GM12878 (cell line): ENCODE results near the gene SPHK1. TPM values are rescaled to one million over a fixed set of nuclear protein-coding genes. Genes with fewer than 3 reads are reported as not detected.
A peak's percentile ranks its signal among the peaks of the same experiment; 100 is the strongest.

Experiments
- ATAC-seq: fragments of 200-7000 bp; cut with Tn5 transposase; 3 replicates; pipeline ENCODE4 v1.9.1; 2020; ENCODE audit warnings: mild to moderate bottlenecking, moderate library complexity
- BruUV-seq: library from RNA; stranded (reverse); fragments of 400-500 nt; replicated peaks from 2 replicates; lab custom pipeline; 2021; lab: Mats Ljungman, UMichigan
- CTCF ChIA-PET: fragments of 300-600 bp; sonication (Branson Sonifier 250); formaldehyde crosslinking; extraction: SDS; loops from one replicate; lab custom pipeline; 2021; ENCODE audit warnings: inconsistent platforms; lab: Yijun Ruan, JAX
- POLR2A ChIA-PET: fragments of 350-600 bp; formaldehyde crosslinking; extraction: SDS; loops from one replicate; lab custom pipeline; 2021; ENCODE audit warnings: inconsistent platforms; lab: Charles Lee
- RAD21 ChIA-PET: fragments of 300-600 bp; sonication (Branson Sonifier 250); formaldehyde crosslinking; loops from one replicate; lab custom pipeline; 2023; ENCODE audit warnings: antibody characterized with exemption; ENCODE audit not compliant: unreplicated experiment; lab: Charles Lee
- SMC1A ChIA-PET: fragments of 300-600 bp; sonication (Branson Sonifier 250); formaldehyde crosslinking; loops from one replicate; lab custom pipeline; 2023; ENCODE audit not compliant: unreplicated experiment, uncharacterized antibody; lab: Charles Lee
- DNase-seq: peaks from one replicate; pipeline ENCODE4 v3.0.0-alpha.2; 2011; ENCODE audit warnings: low read depth, low spot score
- FAIRE-seq: peaks from 3 replicates; lab custom pipeline; 2011; peaks lifted over from hg19 to GRCh38; lab: Jason Lieb, UNC
- H2AFZ ChIP-seq: 2 replicates; pipeline ENCODE4 v1.6.0; 2011; ENCODE audit warnings: low read depth, low read length, control low read depth; ENCODE audit not compliant: control insufficient read depth
- H3K27ac ChIP-seq: 2 replicates; pipeline ENCODE4 v1.5.1; 2011; ENCODE audit warnings: control low read depth; ENCODE audit not compliant: control insufficient read depth, insufficient read depth
- H3K27me3 ChIP-seq, 2 experiments: replicated peaks in 1 of 2; 2 replicates each; pipeline versions ENCODE4 v1.6.0 to v1.6.1; 2011; ENCODE audit warnings: low read length in 1 of 2; ENCODE audit not compliant: control insufficient read depth in 2 of 2, insufficient read depth in 2 of 2
- H3K36me3 ChIP-seq, 2 experiments: 2 replicates each; pipeline ENCODE4 v1.5.1; 2011; ENCODE audit warnings: low read length in 1 of 2; ENCODE audit not compliant: control insufficient read depth in 2 of 2, insufficient read depth in 2 of 2
- H3K4me1 ChIP-seq: 2 replicates; pipeline ENCODE4 v1.6.1; 2011; ENCODE audit warnings: mild to moderate bottlenecking, low read length, moderate library complexity, mixed read lengths; ENCODE audit not compliant: control insufficient read depth, insufficient read depth
- H3K4me2 ChIP-seq: 2 replicates; pipeline ENCODE4 v1.6.0; 2011; ENCODE audit warnings: control low read depth; ENCODE audit not compliant: control insufficient read depth, insufficient read depth
- H3K4me3 ChIP-seq: fragments of 200-600 bp; sonication (generic); 2 replicates; pipeline ENCODE4 v1.5.1; 2016
- H3K79me2 ChIP-seq: 2 replicates; pipeline ENCODE4 v1.6.0; 2011; ENCODE audit warnings: low read length; ENCODE audit not compliant: control insufficient read depth, insufficient read depth
- H3K9ac ChIP-seq: 2 replicates; pipeline ENCODE4 v1.8.0; 2011; ENCODE audit warnings: low read length, control low read depth, mixed read lengths; ENCODE audit not compliant: control insufficient read depth, insufficient read depth
- H3K9me3 ChIP-seq: replicated peaks from 3 replicates; pipeline ENCODE4 v1.5.1; 2011; ENCODE audit warnings: mild to moderate bottlenecking, low read length; ENCODE audit not compliant: control insufficient read depth, insufficient read depth
- H4K20me1 ChIP-seq: 2 replicates; pipeline ENCODE4 v1.6.0; 2011; ENCODE audit not compliant: control insufficient read depth, insufficient read depth
- BCL11A ChIP-seq: IDR thresholded peaks from 2 replicates; pipeline ENCODE4 v1.6.1; 2011; ENCODE audit warnings: low read depth, low read length
- BMI1 ChIP-seq: fragments of 450-650 bp; IDR thresholded peaks from 2 replicates; pipeline ENCODE4 v1.6.1; 2016; ENCODE audit warnings: mild to moderate bottlenecking, moderate library complexity, borderline replicate concordance
- E4F1 ChIP-seq: fragments of 450-650 bp; IDR thresholded peaks from 2 replicates; pipeline ENCODE4 v1.6.1; 2018; ENCODE audit warnings: borderline replicate concordance, mild to moderate bottlenecking; ENCODE audit not compliant: partially characterized antibody
- EED ChIP-seq: sonication (generic); IDR thresholded peaks from 2 replicates; pipeline ENCODE4 v1.6.1; 2016; ENCODE audit warnings: antibody characterized with exemption, low read depth
- ESRRA ChIP-seq: IDR thresholded peaks from 2 replicates; pipeline ENCODE4 v1.6.1; 2012; ENCODE audit warnings: mild to moderate bottlenecking, low read length, improper control_type of control experiment
- EZH2 ChIP-seq: IDR thresholded peaks from 2 replicates; pipeline ENCODE4 v1.6.1; 2012; ENCODE audit warnings: low read depth, mild to moderate bottlenecking, control low read depth, inconsistent platforms, low read length, borderline replicate concordance; ENCODE audit not compliant: control insufficient read depth
- FOXK2 ChIP-seq: fragments of 450-650 bp; IDR thresholded peaks from 2 replicates; pipeline ENCODE4 v1.6.1; 2017; ENCODE audit warnings: mild to moderate bottlenecking, moderate library complexity
- NBN ChIP-seq: fragments of 450-650 bp; IDR thresholded peaks from 2 replicates; pipeline ENCODE4 v1.6.1; 2016
- NFYB ChIP-seq: IDR thresholded peaks from 2 replicates; pipeline ENCODE4 v1.6.1; 2011; ENCODE audit warnings: low read depth, mild to moderate bottlenecking, low read length, improper control_type of control experiment, moderate library complexity; ENCODE audit not compliant: insufficient read depth
- PML ChIP-seq: IDR thresholded peaks from 2 replicates; pipeline ENCODE4 v1.6.1; 2012; ENCODE audit warnings: low read length, inconsistent platforms
- POLR2AphosphoS2 ChIP-seq: IDR thresholded peaks from 2 replicates; pipeline ENCODE4 v1.6.1; 2011; ENCODE audit warnings: low read depth, mild to moderate bottlenecking, low read length, improper control_type of control experiment, moderate library complexity
- RAD21 ChIP-seq: IDR thresholded peaks from 2 replicates; pipeline ENCODE4 v1.6.1; 2011; ENCODE audit warnings: mild to moderate bottlenecking, low read depth, low read length, moderate library complexity; ENCODE audit not compliant: insufficient read depth
- TAF1 ChIP-seq: IDR thresholded peaks from 2 replicates; pipeline ENCODE4 v1.6.1; 2011; ENCODE audit warnings: mild to moderate bottlenecking, low read depth, low read length, borderline replicate concordance
- TARDBP ChIP-seq: IDR thresholded peaks from 2 replicates; pipeline ENCODE4 v1.6.1; 2016; ENCODE audit warnings: borderline replicate concordance
- TCF12 ChIP-seq: IDR thresholded peaks from 2 replicates; pipeline ENCODE4 v1.6.1; 2011; ENCODE audit warnings: low read depth, mild to moderate bottlenecking, low read length
- WRNIP1 ChIP-seq: IDR thresholded peaks from 2 replicates; pipeline ENCODE4 v1.6.1; 2011; ENCODE audit warnings: low read depth, low read length, improper control_type of control experiment, borderline replicate concordance
- YBX1 ChIP-seq: fragments of 450-650 bp; IDR thresholded peaks from 2 replicates; pipeline ENCODE4 v1.6.1; 2016; ENCODE audit warnings: antibody characterized with exemption
- YY1 ChIP-seq: IDR thresholded peaks from 2 replicates; pipeline ENCODE4 v1.6.1; 2011; ENCODE audit warnings: low read depth, mild to moderate bottlenecking, low read length
- ZNF24 ChIP-seq: fragments of 450-650 bp; IDR thresholded peaks from 2 replicates; pipeline ENCODE4 v1.6.1; 2017; ENCODE audit warnings: antibody characterized with exemption, mild to moderate bottlenecking
- WGBS: methylation state at CpG from one replicate; pipeline ENCODE4 v1.1.6; 2016; ENCODE audit warnings: low lambda C conversion rate; ENCODE audit not compliant: insufficient replicate concordance, insufficient coverage; ENCODE audit errors: missing lambda C conversion rate; 5-methylcytosine and 5-hydroxymethylcytosine counted together
- in situ Hi-C: fragments of 300-500 bp; cut with MboI; formaldehyde crosslinking; loops from 9 replicates; pipeline ENCODE4 v1.14.3; 2018; ENCODE audit warnings: mixed read lengths
- intact Hi-C: fragments of 100-400 bp; cut with micrococcal nuclease; formaldehyde crosslinking; loops from one replicate; pipeline ENCODE4 v1.14.2; 2022; ENCODE audit not compliant: unreplicated experiment
- polyA plus RNA-seq, 11 experiments: library from polyadenylated mRNA; depleted of rRNA in 4 of 11; unstranded in 6 of 11; stranded (reverse) in 5 of 11; fragments of >200 nt; fragmentation: Nextera tagmentation in 4 of 11; fragmentation: Illumina TruSeq in 1 of 11; extraction: Ambion mirVana in 4 of 11; extraction: Trizol in 1 of 11; gene quantifications; 1 replicate in 1 of 11; 2 replicates in 10 of 11; pipeline versions ENCODE4 v1.2.1 to v1.2.3, GENCODE V29; 2011 to 2016; ENCODE audit warnings: inconsistent platforms in 2 of 11, missing spikeins in 2 of 11, low read depth in 1 of 11
- total RNA-seq, 4 experiments: library from RNA; depleted of rRNA in 3 of 4; stranded (reverse); fragments of >200 nt in 3 of 4; fragmentation: Illumina TruSeq in 1 of 4; extraction: Trizol in 1 of 4; gene quantifications; 2 replicates each; pipeline versions ENCODE4 v1.2.1 to v1.2.3, GENCODE V29; 2013 to 2021
- TF ChIP-seq, protein P1 (sequence below), 3 experiments: IDR thresholded peaks in 2 of 3; conservative IDR thresholded peaks in 1 of 3; 2 replicates each; pipeline ENCODE4 v1.5.1; 2011; ENCODE audit warnings: low read depth in 3 of 3, low read length in 3 of 3, mild to moderate bottlenecking in 3 of 3, control low read depth in 2 of 3, moderate library complexity in 2 of 3, inconsistent platforms in 1 of 3, mixed read lengths in 1 of 3; ENCODE audit not compliant: control insufficient read depth in 2 of 3, insufficient read depth in 1 of 3; ENCODE audit errors: extremely low read depth in 1 of 3

The SPHK1 gene
- total and polyA plus RNA-seq, 10 of the 15 experiments (the other 5 are each of a cell fraction or from before 2014, with no cell fraction given) = 0.09 to 1.1 (median 0.36) TPM; not detected in 2

DNA sequence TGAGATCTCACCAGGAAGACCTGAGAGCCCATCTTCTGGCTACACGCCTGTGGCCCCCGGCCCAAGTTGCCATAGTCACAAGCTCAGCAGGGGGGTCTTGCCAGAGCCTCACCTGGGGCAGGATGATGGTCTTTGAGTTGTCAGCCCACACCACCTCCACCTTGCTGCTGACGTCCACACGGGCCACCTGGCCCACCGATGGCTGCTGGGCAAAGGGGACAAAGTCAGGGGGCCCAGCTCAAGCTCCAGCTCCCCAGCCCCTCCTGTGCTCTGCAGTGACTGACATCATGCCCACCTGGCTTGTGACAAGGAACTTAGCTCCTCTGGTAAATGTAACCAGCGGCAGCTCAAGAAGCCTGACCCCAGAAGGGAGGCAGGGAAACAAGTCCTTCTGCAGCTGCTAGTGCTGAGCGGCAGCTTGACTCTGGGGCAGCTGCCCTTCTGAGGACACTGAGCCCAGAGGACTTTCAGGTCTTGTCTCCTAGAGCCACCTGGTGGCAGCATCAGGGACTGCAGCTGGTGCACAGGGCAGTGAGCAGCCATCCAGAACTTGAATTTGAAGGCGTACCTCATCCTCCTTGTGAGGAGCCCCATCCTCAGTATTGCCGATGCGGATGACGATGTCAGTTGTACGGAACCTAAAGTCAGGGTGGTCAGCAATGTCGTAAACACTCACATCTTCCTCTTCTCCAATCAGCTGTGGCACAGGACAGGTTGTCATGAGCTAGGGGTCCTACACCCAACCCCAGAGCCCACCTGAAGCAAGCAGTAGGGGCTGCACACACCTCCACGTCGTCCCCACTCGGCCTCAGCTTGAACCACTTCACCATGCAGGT is 13.5 kb downstream of the SPHK1 start:
- FAIRE-seq = peak; percentile 94
- no peak overlapping the region for H3K9ac ChIP-seq
- no peaks in the 10 kb centered on the region for H3K79me2 ChIP-seq
- no peaks in the 10 kb centered on the region for H4K20me1 ChIP-seq
- WGBS = 14% methylated on average over 16 of the region's 16 CpGs
- RAD21 ChIA-PET = interaction anchor here (0.7 to 4.3 kb wide), 19 partner anchors 8 to 356 kb away, joined by 3 to 37 read pairs (median 4); partner anchors contain the start of genes PRPSAP1 and SPHK1
- CTCF ChIA-PET = interaction anchor here (0.6 to 5.3 kb wide), 61 partner anchors 8 to 492 kb away, joined by 3 to 135 read pairs (median 6); partner anchors contain the start of genes AANAT, PRPSAP1, QRICH2 and SPHK1
- no peaks in the 10 kb centered on the region for H3K9me3 ChIP-seq
- no peaks in the 10 kb centered on the region for H3K4me1 ChIP-seq
- H2AFZ ChIP-seq = no peak overlapping the region
- no peak overlapping the region for H3K27ac ChIP-seq
- H3K4me2 ChIP-seq = no peak overlapping the region
- peak; percentile 30 for DNase-seq
- H3K4me3 ChIP-seq = no peak overlapping the region
- H3K36me3 ChIP-seq = peaks cover 31 to 56% of the 10 kb centered on the region in 2 experiments
- H3K27me3 ChIP-seq = no peaks in the 10 kb centered on the region
- POLR2A ChIA-PET = interaction anchor here (0.6 to 0.8 kb wide), 2 partner anchors 81 to 294 kb away, joined by 3 read pairs; no protein-coding TSS in a partner anchor
- in situ Hi-C loops (loop anchor here (5.0 kb wide), 1 partner anchor 96 kb away; no protein-coding TSS in a partner anchor), intact Hi-C loops (loop anchor here (1.0 kb wide), 1 partner anchor 95 kb away; no protein-coding TSS in a partner anchor)
- no TSS peak for BruUV-seq
- SMC1A ChIA-PET = interaction anchor here (0.7 to 3.6 kb wide), 21 partner anchors 10 to 384 kb away, joined by 3 to 31 read pairs (median 4); no protein-coding TSS in a partner anchor
- peak; percentile 98 for ATAC-seq
- TF ChIP-seq PML = no peak
- TF ChIP-seq YBX1 = no peak
- no peak for TF ChIP-seq FOXK2
- no peak for TF ChIP-seq TARDBP
- no peak for TF ChIP-seq POLR2AphosphoS2
- no peak for TF ChIP-seq TAF1
- TF ChIP-seq NBN = no peak
- 0 out of 2 replicates have a peak, but pooled peaks have one; percentile 72 for TF ChIP-seq WRNIP1
- TF ChIP-seq ZNF24 = no peak
- TF ChIP-seq TCF12 = peak; percentile 38; the same call in 1 of the 2 replicates
- TF ChIP-seq BCL11A = no peak
- no peak for TF ChIP-seq BMI1
- TF ChIP-seq YY1 = peak; percentile 74
- TF ChIP-seq RAD21 = peak; percentile 76
- TF ChIP-seq EZH2 = no peak
- no peak for TF ChIP-seq EED
- no peak for TF ChIP-seq NFYB
- no peak for TF ChIP-seq ESRRA
- TF ChIP-seq, protein P1, sequence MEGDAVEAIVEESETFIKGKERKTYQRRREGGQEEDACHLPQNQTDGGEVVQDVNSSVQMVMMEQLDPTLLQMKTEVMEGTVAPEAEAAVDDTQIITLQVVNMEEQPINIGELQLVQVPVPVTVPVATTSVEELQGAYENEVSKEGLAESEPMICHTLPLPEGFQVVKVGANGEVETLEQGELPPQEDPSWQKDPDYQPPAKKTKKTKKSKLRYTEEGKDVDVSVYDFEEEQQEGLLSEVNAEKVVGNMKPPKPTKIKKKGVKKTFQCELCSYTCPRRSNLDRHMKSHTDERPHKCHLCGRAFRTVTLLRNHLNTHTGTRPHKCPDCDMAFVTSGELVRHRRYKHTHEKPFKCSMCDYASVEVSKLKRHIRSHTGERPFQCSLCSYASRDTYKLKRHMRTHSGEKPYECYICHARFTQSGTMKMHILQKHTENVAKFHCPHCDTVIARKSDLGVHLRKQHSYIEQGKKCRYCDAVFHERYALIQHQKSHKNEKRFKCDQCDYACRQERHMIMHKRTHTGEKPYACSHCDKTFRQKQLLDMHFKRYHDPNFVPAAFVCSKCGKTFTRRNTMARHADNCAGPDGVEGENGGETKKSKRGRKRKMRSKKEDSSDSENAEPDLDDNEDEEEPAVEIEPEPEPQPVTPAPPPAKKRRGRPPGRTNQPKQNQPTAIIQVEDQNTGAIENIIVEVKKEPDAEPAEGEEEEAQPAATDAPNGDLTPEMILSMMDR (IDR thresholded peaks at IDR 0.05 in 2 of 3, conservative IDR thresholded peaks at IDR 0.05 in 1 of 3; ENCODE audit: control insufficient read depth in 2 of 3, extremely low read depth in 1 of 3, insufficient read depth in 1 of 3, low read depth in 3 of 3, low read length in 3 of 3) = peak; percentile 96 to 98 (median 96); a peak in 5 of 6 replicates
- no peak for TF ChIP-seq E4F1
